H9 (cell line): Measurements from ENCODE around the gene MACROH2A1. TPM values are rescaled to one million over a fixed set of nuclear protein-coding genes. Genes with fewer than 3 reads are reported as not detected.

Experiments
- DNase-seq: peaks from one replicate; pipeline ENCODE4 v3.0.0-alpha.2; 2017
- H2AFZ ChIP-seq: one replicate; pipeline ENCODE4 v1.6.1; 2013; ENCODE audit warnings: mild to moderate bottlenecking, low read length, control low read depth, moderate library complexity
- H2AK5ac ChIP-seq: 2 replicates; pipeline ENCODE4 v1.6.1; 2013; ENCODE audit warnings: low read length, control low read depth, mixed read lengths; ENCODE audit not compliant: insufficient read length
- H2BK120ac ChIP-seq: one replicate; pipeline ENCODE4 v1.6.1; 2013; ENCODE audit warnings: low read depth, mild to moderate bottlenecking, low read length, control low read depth, inconsistent platforms; ENCODE audit not compliant: poor library complexity, severe bottlenecking
- H2BK12ac ChIP-seq: 2 replicates; pipeline ENCODE4 v1.6.1; 2013; ENCODE audit warnings: low read length, control low read depth, mixed read lengths, low read depth; ENCODE audit not compliant: insufficient read length
- H2BK15ac ChIP-seq: 2 replicates; pipeline ENCODE4 v1.6.1; 2013; ENCODE audit warnings: low read depth, low read length, control low read depth
- H2BK20ac ChIP-seq: one replicate; pipeline ENCODE4 v1.6.1; 2013; ENCODE audit warnings: low read depth, mild to moderate bottlenecking, low read length, control low read depth, inconsistent platforms; ENCODE audit not compliant: poor library complexity, severe bottlenecking
- H2BK5ac ChIP-seq: 2 replicates; pipeline ENCODE4 v1.6.1; 2013; ENCODE audit warnings: low read length, control low read depth, mixed read lengths; ENCODE audit not compliant: insufficient read length
- H3K14ac ChIP-seq: 2 replicates; pipeline ENCODE4 v1.6.1; 2013; ENCODE audit warnings: low read length, control low read depth; ENCODE audit not compliant: insufficient read depth
- H3K18ac ChIP-seq: 2 replicates; pipeline ENCODE4 v1.6.1; 2013; ENCODE audit warnings: low read depth, mild to moderate bottlenecking, mixed read lengths, low read length, control low read depth; ENCODE audit not compliant: insufficient read length
- H3K23ac ChIP-seq: 2 replicates; pipeline ENCODE4 v1.6.1; 2013; ENCODE audit warnings: low read length, control low read depth, mixed read lengths, low read depth; ENCODE audit not compliant: insufficient read length
- H3K23me2 ChIP-seq: 2 replicates; pipeline ENCODE4 v1.6.1; 2013; ENCODE audit warnings: low read depth, mild to moderate bottlenecking, mixed read lengths, low read length, control low read depth; ENCODE audit not compliant: insufficient read length, poor library complexity, severe bottlenecking
- H3K27ac ChIP-seq: 2 replicates; pipeline ENCODE4 v1.5.1; 2013; ENCODE audit warnings: low read length, control low read depth, mixed read lengths, low read depth; ENCODE audit not compliant: insufficient read length
- H3K27me3 ChIP-seq: 2 replicates; pipeline ENCODE4 v1.6.1; 2013; ENCODE audit warnings: low read length, control low read depth, inconsistent platforms; ENCODE audit not compliant: insufficient read depth
- H3K4ac ChIP-seq: 2 replicates; pipeline ENCODE4 v1.6.1; 2013; ENCODE audit warnings: low read depth, mild to moderate bottlenecking, control low read depth, inconsistent platforms, low read length, moderate library complexity
- H3K4me1 ChIP-seq: 2 replicates; pipeline ENCODE4 v1.6.1; 2013; ENCODE audit warnings: low read length, control low read depth, inconsistent platforms; ENCODE audit not compliant: insufficient read depth
- H3K4me2 ChIP-seq: 2 replicates; pipeline ENCODE4 v1.6.1; 2013; ENCODE audit warnings: low read length, control low read depth, mixed read lengths; ENCODE audit not compliant: insufficient read length, insufficient read depth
- H3K56ac ChIP-seq: 2 replicates; pipeline ENCODE4 v1.6.1; 2013; ENCODE audit warnings: low read depth, mild to moderate bottlenecking, mixed read lengths, low read length, control low read depth; ENCODE audit not compliant: insufficient read length
- H3K79me1 ChIP-seq: 2 replicates; pipeline ENCODE4 v1.6.1; 2013; ENCODE audit warnings: low read depth, mild to moderate bottlenecking, moderate library complexity, low read length, control low read depth, inconsistent platforms; ENCODE audit not compliant: insufficient read depth, poor library complexity, severe bottlenecking
- H3K79me2 ChIP-seq: 2 replicates; pipeline ENCODE4 v1.6.1; 2013; ENCODE audit warnings: low read length, control low read depth, inconsistent platforms; ENCODE audit not compliant: insufficient read depth
- H3K9ac ChIP-seq: 2 replicates; pipeline ENCODE4 v1.6.1; 2013; ENCODE audit warnings: low read length, control low read depth, mixed read lengths; ENCODE audit not compliant: insufficient read length; ENCODE audit errors: extremely low read depth
- H3K9me3 ChIP-seq: one replicate; pipeline ENCODE4 v1.6.1; 2013; ENCODE audit warnings: low read depth, low read length, inconsistent platforms; ENCODE audit not compliant: control insufficient read depth
- H3T11ph ChIP-seq: one replicate; pipeline ENCODE4 v1.6.1; 2013; ENCODE audit warnings: mild to moderate bottlenecking, low read length, control low read depth, inconsistent platforms
- H4K20me1 ChIP-seq: one replicate; pipeline ENCODE4 v1.6.1; 2013; ENCODE audit not compliant: control insufficient read depth, insufficient read length, insufficient read depth
- H4K5ac ChIP-seq: 2 replicates; pipeline ENCODE4 v1.6.1; 2013; ENCODE audit warnings: low read depth, mild to moderate bottlenecking, mixed read lengths, low read length, control low read depth; ENCODE audit not compliant: insufficient read length
- H4K8ac ChIP-seq: replicated peaks from 2 replicates; pipeline ENCODE4 v1.6.1; 2013; ENCODE audit warnings: low read length, control low read depth, mixed read lengths, low read depth; ENCODE audit not compliant: insufficient read length
- H4K91ac ChIP-seq: 2 replicates; pipeline ENCODE4 v1.6.1; 2013; ENCODE audit warnings: low read depth, mild to moderate bottlenecking, moderate library complexity, mixed read lengths, low read length, control low read depth; ENCODE audit not compliant: insufficient read length
- H3K27ac Mint-ChIP-seq, 3 experiments: 2 replicates in 2 of 3; 3 replicates in 1 of 3; pipeline ENCODE4 v1.8.0; 2020 to 2021; ENCODE audit warnings: mixed read lengths in 3 of 3, mild to moderate bottlenecking in 1 of 3, moderate library complexity in 1 of 3
- H3K27me3 Mint-ChIP-seq: 2 replicates; pipeline ENCODE4 v1.8.0; 2021; ENCODE audit warnings: low read depth, mild to moderate bottlenecking, moderate library complexity, mixed read lengths
- H3K36me3 Mint-ChIP-seq, 3 experiments: 2 replicates in 2 of 3; 3 replicates in 1 of 3; pipeline ENCODE4 v1.8.0; 2020 to 2021; ENCODE audit warnings: low read depth in 3 of 3, mixed read lengths in 3 of 3; ENCODE audit not compliant: insufficient read depth in 1 of 3
- H3K4me1 Mint-ChIP-seq, 2 experiments: 2 replicates each; pipeline ENCODE4 v1.8.0; 2020; ENCODE audit warnings: mixed read lengths in 2 of 2
- H3K4me3 Mint-ChIP-seq, 2 experiments: 2 replicates in 1 of 2; 3 replicates in 1 of 2; pipeline ENCODE4 v1.8.0; 2020 to 2021; ENCODE audit warnings: mild to moderate bottlenecking in 2 of 2, mixed read lengths in 2 of 2, moderate library complexity in 1 of 2
- H3K9me3 Mint-ChIP-seq, 2 experiments: 2 replicates in 1 of 2; 3 replicates in 1 of 2; pipeline ENCODE4 v1.8.0; 2020; ENCODE audit warnings: mild to moderate bottlenecking in 2 of 2, mixed read lengths in 2 of 2, moderate library complexity in 1 of 2
- CTCF ChIP-seq: fragments of 200-600 bp; sonication (generic); conservative IDR thresholded peaks from 3 replicates; pipeline ENCODE4 v1.8.0; 2021; ENCODE audit warnings: antibody characterized with exemption, mild to moderate bottlenecking
- WGBS: extraction: QIAGEN DNeasy Blood & Tissue Kit; methylation state at CpG from one replicate; pipeline ENCODE4 v1.1.7; 2013; ENCODE audit warnings: missing lambda C conversion rate, low lambda C conversion rate, mixed read lengths; ENCODE audit not compliant: insufficient read length; ENCODE audit errors: extremely low coverage; 5-methylcytosine and 5-hydroxymethylcytosine counted together
- total RNA-seq: library from RNA; stranded (reverse); gene quantifications from 2 replicates; pipeline ENCODE4 v1.2.1, GENCODE V29; 2021

The MACROH2A1 gene
- total RNA-seq, 1 experiment from 2014 or later: 111 TPM

DNA sequence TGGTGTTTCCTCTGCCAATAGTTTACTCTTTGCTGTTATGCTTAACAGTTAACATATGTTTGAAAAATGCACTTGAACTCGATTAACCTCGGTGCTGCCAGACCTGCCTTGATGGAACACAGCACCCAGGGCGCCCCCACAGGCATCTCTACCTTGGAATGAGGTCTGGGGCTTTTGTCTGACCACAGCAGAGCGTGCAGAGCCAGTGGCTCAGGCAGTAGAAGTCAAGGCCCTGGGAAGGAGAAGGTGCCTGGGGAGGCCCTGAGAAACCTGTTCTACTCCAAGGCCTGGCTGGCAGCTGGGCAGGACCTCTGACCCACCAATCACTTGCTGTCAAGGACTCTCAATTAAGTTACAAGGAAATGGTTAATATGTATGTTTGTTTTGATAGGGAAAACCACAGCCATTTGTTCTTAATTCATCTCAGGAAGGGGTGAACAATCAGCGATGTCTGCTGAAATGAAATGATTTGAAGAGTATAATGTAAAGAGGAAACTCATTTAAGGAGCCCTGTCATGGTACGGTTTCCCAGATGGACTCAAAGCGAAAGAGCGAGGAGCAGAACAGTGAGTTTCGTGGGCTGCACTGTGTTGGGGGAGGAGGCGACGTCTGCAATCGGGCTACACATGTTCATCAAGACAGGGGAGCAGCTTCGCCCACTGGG, 21.9 kb downstream of the MACROH2A1 start:
- no peaks in the 10 kb centered on the region for H3K9me3 ChIP-seq
- no peak overlapping the region for H3K4me2 ChIP-seq
- no CpG with 5 or more reads among the region's 13 CpGs for WGBS
- no peaks in the 10 kb centered on the region for H4K20me1 ChIP-seq
- no peak for TF ChIP-seq CTCF
- H2AK5ac ChIP-seq: no peak overlapping the region
- H3K14ac ChIP-seq: no peak overlapping the region
- Mint-ChIP-seq H3K4me3 (no peak overlapping the region), H3K36me3 (peaks cover 11 to 56% (median 13%) of the 10 kb centered on the region in 3 experiments; a peak in 6 of 7 replicates), H3K4me1 (no peaks in the 10 kb centered on the region), H3K27me3 (no peaks in the 10 kb centered on the region), H3K27ac (no peak overlapping the region), H3K9me3 (no peaks in the 10 kb centered on the region)
- H3K79me1 ChIP-seq: no peaks in the 10 kb centered on the region
- H3K79me2 ChIP-seq: no peaks in the 10 kb centered on the region
- H4K91ac ChIP-seq: no peak overlapping the region
- no peak overlapping the region for H2BK120ac ChIP-seq
- no peak overlapping the region for H2AFZ ChIP-seq
- no peaks in the 10 kb centered on the region for H3K4me1 ChIP-seq
- H3K27me3 ChIP-seq: no peaks in the 10 kb centered on the region
- no peak overlapping the region for H3K9ac ChIP-seq
- H3K27ac ChIP-seq: no peak overlapping the region
- no peak overlapping the region for H3T11ph ChIP-seq
- no peak overlapping the region for H4K8ac ChIP-seq
- no peak overlapping the region for H3K23ac ChIP-seq
- H4K5ac ChIP-seq: no peak overlapping the region
- no peak overlapping the region for H2BK20ac ChIP-seq
- H2BK5ac ChIP-seq: no peak overlapping the region
- no peaks in the 10 kb centered on the region for H3K23me2 ChIP-seq
- DNase-seq: no peak
- H2BK12ac ChIP-seq: no peak overlapping the region
- H3K4ac ChIP-seq: no peak overlapping the region
- H3K18ac ChIP-seq: no peak overlapping the region
- no peak overlapping the region for H2BK15ac ChIP-seq
- H3K56ac ChIP-seq: no peak overlapping the region
